Transverse colon (tissue), 3 donors: ENCODE data around the gene DBNL.

ENCODE experiments used
- POLR2A ChIP-seq: fragments of 450-650 bp; IDR thresholded peaks from one replicate; pipeline ENCODE4 v1.6.1; 2016; ENCODE audit warnings: antibody characterized with exemption, mild to moderate bottlenecking, moderate library complexity
- TF ChIP-seq, protein P1 (sequence below), 5 experiments: fragments of 200-600 bp in 3 of 5; fragments of 450-650 bp in 2 of 5; sonication (generic) in 3 of 5; IDR thresholded peaks; 1 replicate in 2 of 5; 2 replicates in 3 of 5; pipeline ENCODE4 v1.5.1; 2016 to 2017; ENCODE audit warnings: antibody characterized with exemption in 5 of 5, inconsistent platforms in 3 of 5, mild to moderate bottlenecking in 2 of 5, moderate library complexity in 1 of 5

DNA sequence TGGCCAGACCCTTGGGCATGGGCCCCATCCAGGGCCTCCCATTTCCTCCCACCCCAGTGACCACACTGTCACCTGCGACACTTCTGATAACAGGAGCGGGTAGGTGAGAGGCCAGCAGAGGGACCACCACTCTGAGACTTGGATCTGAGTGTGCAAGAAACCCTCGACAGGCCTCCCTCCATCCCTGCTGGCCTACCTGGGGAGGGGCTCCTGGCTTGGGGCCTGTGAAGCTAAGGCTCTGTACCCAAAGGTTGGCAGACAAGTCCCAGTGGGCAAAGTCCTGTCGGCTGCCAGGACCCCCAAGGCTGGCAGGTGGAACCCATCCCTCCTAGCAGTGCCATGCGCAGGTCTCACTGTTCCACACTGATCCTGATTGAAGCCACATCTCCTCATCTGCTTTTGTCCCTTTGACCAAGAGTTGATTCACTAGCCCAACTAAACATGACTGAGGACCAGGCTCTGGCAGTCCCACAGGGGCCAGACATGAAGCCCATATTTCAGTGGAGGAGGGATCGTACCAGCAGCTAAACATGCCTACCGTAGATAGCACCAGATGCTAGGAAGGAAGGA, 22.1 kb downstream of the DBNL start:
- TF ChIP-seq, protein P1, sequence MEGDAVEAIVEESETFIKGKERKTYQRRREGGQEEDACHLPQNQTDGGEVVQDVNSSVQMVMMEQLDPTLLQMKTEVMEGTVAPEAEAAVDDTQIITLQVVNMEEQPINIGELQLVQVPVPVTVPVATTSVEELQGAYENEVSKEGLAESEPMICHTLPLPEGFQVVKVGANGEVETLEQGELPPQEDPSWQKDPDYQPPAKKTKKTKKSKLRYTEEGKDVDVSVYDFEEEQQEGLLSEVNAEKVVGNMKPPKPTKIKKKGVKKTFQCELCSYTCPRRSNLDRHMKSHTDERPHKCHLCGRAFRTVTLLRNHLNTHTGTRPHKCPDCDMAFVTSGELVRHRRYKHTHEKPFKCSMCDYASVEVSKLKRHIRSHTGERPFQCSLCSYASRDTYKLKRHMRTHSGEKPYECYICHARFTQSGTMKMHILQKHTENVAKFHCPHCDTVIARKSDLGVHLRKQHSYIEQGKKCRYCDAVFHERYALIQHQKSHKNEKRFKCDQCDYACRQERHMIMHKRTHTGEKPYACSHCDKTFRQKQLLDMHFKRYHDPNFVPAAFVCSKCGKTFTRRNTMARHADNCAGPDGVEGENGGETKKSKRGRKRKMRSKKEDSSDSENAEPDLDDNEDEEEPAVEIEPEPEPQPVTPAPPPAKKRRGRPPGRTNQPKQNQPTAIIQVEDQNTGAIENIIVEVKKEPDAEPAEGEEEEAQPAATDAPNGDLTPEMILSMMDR (IDR thresholded peaks at IDR 0.05) = no peak
- TF ChIP-seq POLR2A = no peak
